IMR-90 (cell line): ENCODE measurements around the gene COL27A1. TPM values are rescaled to one million over a fixed set of nuclear protein-coding genes. Genes with fewer than 3 reads are reported as not detected.

Experiments used
- ATAC-seq: fragments of 200-7000 bp; cut with Tn5 transposase; 2 replicates; pipeline ENCODE4 v1.9.1; 2020; ENCODE audit warnings: low read depth, mild to moderate bottlenecking, moderate library complexity
- BruUV-seq: library from RNA; stranded (reverse); fragments of 400-500 nt; replicated peaks from 2 replicates; lab custom pipeline; 2021; lab: Mats Ljungman, UMichigan
- CTCF ChIA-PET: fragments of 300-600 bp; formaldehyde crosslinking; extraction: SDS; loops from one replicate; lab custom pipeline; 2021; ENCODE audit warnings: antibody characterized with exemption; lab: Yijun Ruan, JAX
- POLR2A ChIA-PET: fragments of 300-600 bp; sonication (Branson Sonifier 250); formaldehyde crosslinking; loops from one replicate; lab custom pipeline; 2022; ENCODE audit warnings: antibody characterized with exemption; ENCODE audit not compliant: unreplicated experiment; lab: Charles Lee
- DNase-seq: peaks from one replicate; pipeline ENCODE4 v3.0.0; 2013
- H2AFZ ChIP-seq: replicated peaks from 2 replicates; pipeline ENCODE3; 2013; ENCODE audit warnings: low read length, mild to moderate bottlenecking; ENCODE audit not compliant: poor library complexity
- H2AK5ac ChIP-seq: 2 replicates; pipeline ENCODE4 v1.6.1; 2013; ENCODE audit warnings: low read depth, low read length, inconsistent platforms
- H2AK9ac ChIP-seq: replicated peaks from 2 replicates; pipeline ENCODE3; 2013; ENCODE audit warnings: mild to moderate bottlenecking, low read depth, low read length, moderate library complexity; ENCODE audit not compliant: poor library complexity
- H2BK120ac ChIP-seq: 2 replicates; pipeline ENCODE4 v1.6.1; 2013; ENCODE audit warnings: low read depth, low read length, inconsistent platforms
- H2BK15ac ChIP-seq: 3 replicates; pipeline ENCODE4 v1.6.1; 2013; ENCODE audit warnings: low read depth, low read length, inconsistent platforms
- H2BK20ac ChIP-seq: 2 replicates; pipeline ENCODE4 v1.6.1; 2013; ENCODE audit warnings: low read depth, mild to moderate bottlenecking, inconsistent platforms, low read length, moderate library complexity
- H2BK5ac ChIP-seq: 2 replicates; pipeline ENCODE4 v1.6.1; 2013; ENCODE audit warnings: mild to moderate bottlenecking, low read depth, low read length, inconsistent platforms; ENCODE audit not compliant: poor library complexity, severe bottlenecking
- H3K14ac ChIP-seq: replicated peaks from 2 replicates; pipeline ENCODE4 v1.6.1; 2013; ENCODE audit warnings: low read depth, low read length, inconsistent platforms
- H3K18ac ChIP-seq: 2 replicates; pipeline ENCODE4 v1.6.1; 2013; ENCODE audit warnings: low read depth, low read length, control low read depth
- H3K23ac ChIP-seq: 2 replicates; pipeline ENCODE4 v1.6.1; 2013; ENCODE audit warnings: low read depth, low read length, inconsistent platforms
- H3K27ac ChIP-seq: 2 replicates; pipeline ENCODE4 v1.5.1; 2013; ENCODE audit warnings: mild to moderate bottlenecking, control low read depth, low read length; ENCODE audit not compliant: insufficient read depth
- H3K27me3 ChIP-seq: 2 replicates; pipeline ENCODE4 v1.6.1; 2013; ENCODE audit warnings: low read length; ENCODE audit not compliant: control insufficient read depth, insufficient read depth
- H3K36me3 ChIP-seq: 2 replicates; pipeline ENCODE4 v1.6.1; 2013; ENCODE audit warnings: low read length, mixed read lengths; ENCODE audit not compliant: control insufficient read depth, insufficient read depth
- H3K4ac ChIP-seq: 2 replicates; pipeline ENCODE4 v1.6.1; 2013; ENCODE audit warnings: low read depth, low read length, inconsistent platforms
- H3K4me1 ChIP-seq: 2 replicates; pipeline ENCODE4 v1.6.1; 2013; ENCODE audit warnings: low read length, mixed read lengths; ENCODE audit not compliant: control insufficient read depth, insufficient read depth
- H3K4me2 ChIP-seq: 2 replicates; pipeline ENCODE4 v1.6.1; 2013; ENCODE audit warnings: low read depth, mild to moderate bottlenecking, control low read depth, low read length, moderate library complexity
- H3K4me3 ChIP-seq: 2 replicates; pipeline ENCODE4 v1.5.1; 2013; ENCODE audit warnings: low read depth, mild to moderate bottlenecking, control low read depth, low read length, moderate library complexity; ENCODE audit not compliant: insufficient read depth
- H3K56ac ChIP-seq: 2 replicates; pipeline ENCODE4 v1.6.1; 2013; ENCODE audit warnings: low read length, inconsistent platforms; ENCODE audit not compliant: insufficient read depth; ENCODE audit errors: extremely low read depth
- H3K79me1 ChIP-seq, 2 experiments: 2 replicates each; pipeline ENCODE4 v1.6.1; 2013; ENCODE audit warnings: low read length in 2 of 2, inconsistent platforms in 1 of 2, low read depth in 1 of 2
- H3K9ac ChIP-seq: 2 replicates; pipeline ENCODE4 v1.6.1; 2013; ENCODE audit warnings: low read depth, low read length, control low read depth
- H3K9me1 ChIP-seq: 2 replicates; pipeline ENCODE4 v1.6.1; 2013; ENCODE audit warnings: low read length, inconsistent platforms; ENCODE audit not compliant: insufficient read depth
- H3K9me3 ChIP-seq: 2 replicates; pipeline ENCODE4 v1.6.1; 2013; ENCODE audit warnings: low read length; ENCODE audit not compliant: control insufficient read depth, insufficient read depth
- H4K20me1 ChIP-seq: 2 replicates; pipeline ENCODE4 v1.6.1; 2013; ENCODE audit warnings: low read length, inconsistent platforms; ENCODE audit not compliant: insufficient read depth
- H4K5ac ChIP-seq: 2 replicates; pipeline ENCODE4 v1.6.1; 2013; ENCODE audit warnings: mild to moderate bottlenecking, low read depth, low read length, control low read depth
- H4K8ac ChIP-seq, 2 experiments: 2 replicates each; pipeline ENCODE4 v1.6.1; 2013; ENCODE audit warnings: low read depth in 2 of 2, low read length in 2 of 2, control low read depth in 1 of 2, inconsistent platforms in 1 of 2
- H4K91ac ChIP-seq: 2 replicates; pipeline ENCODE4 v1.6.1; 2013; ENCODE audit warnings: low read depth, low read length, inconsistent platforms; ENCODE audit not compliant: insufficient read depth
- BHLHE40 ChIP-seq: fragments of 150-350 bp; IDR thresholded peaks from 2 replicates; pipeline ENCODE4 v1.6.1; 2016; ENCODE audit warnings: mild to moderate bottlenecking, low read depth, low read length
- CEBPB ChIP-seq: IDR thresholded peaks from 2 replicates; pipeline ENCODE4 v1.6.1; 2012; ENCODE audit warnings: low read depth, low read length, improper control_type of control experiment
- CHD1 ChIP-seq: IDR thresholded peaks from 2 replicates; pipeline ENCODE4 v1.6.1; 2012; ENCODE audit warnings: low read depth, low read length, improper control_type of control experiment
- CTCF ChIP-seq: conservative IDR thresholded peaks from 2 replicates; pipeline ENCODE4 v1.5.1; 2012; ENCODE audit warnings: mild to moderate bottlenecking, low read depth, low read length, improper control_type of control experiment
- ELK1 ChIP-seq: fragments of 150-350 bp; IDR thresholded peaks from 2 replicates; pipeline ENCODE4 v1.6.1; 2016; ENCODE audit warnings: low read depth, mild to moderate bottlenecking, low read length, moderate library complexity, borderline replicate concordance
- FOS ChIP-seq: fragments of 150-350 bp; IDR thresholded peaks from 2 replicates; pipeline ENCODE4 v1.6.1; 2016; ENCODE audit warnings: low read depth, low read length
- MAFK ChIP-seq: IDR thresholded peaks from 2 replicates; pipeline ENCODE4 v1.6.1; 2012; ENCODE audit warnings: low read depth, low read length, improper control_type of control experiment
- MAZ ChIP-seq: IDR thresholded peaks from 2 replicates; pipeline ENCODE4 v1.6.1; 2012; ENCODE audit warnings: low read depth, mild to moderate bottlenecking, low read length, improper control_type of control experiment, moderate library complexity, borderline replicate concordance
- MXI1 ChIP-seq: IDR thresholded peaks from 2 replicates; pipeline ENCODE4 v1.6.1; 2012; ENCODE audit warnings: low read depth, mild to moderate bottlenecking, low read length, moderate library complexity, borderline replicate concordance
- NFE2L2 ChIP-seq: fragments of 150-350 bp; IDR thresholded peaks from 2 replicates; pipeline ENCODE4 v1.6.1; 2016; ENCODE audit warnings: low read depth, mild to moderate bottlenecking, low read length
- POLR2A ChIP-seq: IDR thresholded peaks from 2 replicates; pipeline ENCODE4 v1.6.1; 2012; ENCODE audit warnings: mild to moderate bottlenecking, low read depth, low read length
- RAD21 ChIP-seq: IDR thresholded peaks from 2 replicates; pipeline ENCODE4 v1.6.1; 2012; ENCODE audit warnings: low read length, improper control_type of control experiment
- RCOR1 ChIP-seq: IDR thresholded peaks from 2 replicates; pipeline ENCODE4 v1.6.1; 2012; ENCODE audit warnings: mild to moderate bottlenecking, low read length, improper control_type of control experiment; ENCODE audit not compliant: insufficient replicate concordance
- RFX5 ChIP-seq: IDR thresholded peaks from 2 replicates; pipeline ENCODE4 v1.8.0; 2012; ENCODE audit warnings: low read depth, mild to moderate bottlenecking, low read length, moderate library complexity
- SMC3 ChIP-seq: fragments of 150-350 bp; IDR thresholded peaks from 2 replicates; pipeline ENCODE4 v1.6.1; 2016; ENCODE audit warnings: low read depth, mild to moderate bottlenecking, antibody characterized with exemption, low read length, moderate library complexity
- WGBS, 2 experiments: methylation state at CpG; one replicate each; pipeline versions ENCODE4 v1.1.5 to v1.1.7; 2013; ENCODE audit warnings: missing lambda C conversion rate in 2 of 2; ENCODE audit not compliant: insufficient read length in 1 of 2; ENCODE audit errors: extremely low coverage in 2 of 2; 5-methylcytosine and 5-hydroxymethylcytosine counted together
- dilution Hi-C: fragments of 300-500 bp; cut with HindIII; formaldehyde crosslinking; loops from one replicate; pipeline ENCODE4 v1.14.3; 2018; ENCODE audit warnings: low sequenced_read_pairs; ENCODE audit not compliant: unreplicated experiment
- in situ Hi-C: fragments of 300-500 bp; cut with MboI; formaldehyde crosslinking; loops from 3 replicates; pipeline ENCODE4 v1.14.3; 2019; ENCODE audit warnings: low sequenced_read_pairs, inconsistent platforms, mixed read lengths
- intact Hi-C: fragments of 100-400 bp; cut with micrococcal nuclease; formaldehyde crosslinking; loops from 2 replicates; pipeline ENCODE4 v1.10.0; 2022
- polyA plus RNA-seq, 3 experiments: library from polyadenylated mRNA; depleted of rRNA; stranded (reverse); fragments of >200 nt; gene quantifications; 2 replicates each; pipeline ENCODE4 v1.2.3, GENCODE V29; 2012; ENCODE audit warnings: low replicate concordance in 1 of 3
- total RNA-seq: library from RNA; depleted of rRNA; stranded (reverse); fragments of >200 nt; gene quantifications from 2 replicates; pipeline ENCODE4 v1.2.3, GENCODE V29; 2012
- TF ChIP-seq, protein P1 (sequence below): fragments of 150-350 bp; IDR thresholded peaks from 2 replicates; pipeline ENCODE4 v1.6.1; 2017; ENCODE audit warnings: mild to moderate bottlenecking, antibody characterized with exemption, low read length, low read depth

COL27A1 gene
- total and polyA plus RNA-seq, 2 of the 4 experiments (the other 2 are of a cell fraction), result 3.2 to 18.3 TPM

- Histone ChIP-seq H3K36me3 (peaks cover 71% of the 10 kb centered on the region), H3K9ac (no peak overlapping the region), H2BK20ac (no peak overlapping the region), H3K79me1 (peaks cover 0 to 5% of the 10 kb centered on the region in 2 experiments; a peak in 1 of 4 replicates), H3K18ac (no peak overlapping the region), H2BK120ac (no peak overlapping the region), H3K4me1 (peaks cover 6% of the 10 kb centered on the region), H2BK5ac (no peak overlapping the region), H3K27ac (no peak overlapping the region), H4K20me1 (peaks cover 4% of the 10 kb centered on the region; the same call in 1 of the 2 replicates), H4K5ac (no peak overlapping the region), H3K14ac (no peak overlapping the region), H3K23ac (no peak overlapping the region), H3K4ac (no peak overlapping the region), H2AFZ (no peak overlapping the region), H3K9me1 (peaks cover 8% of the 10 kb centered on the region), H3K9me3 (no peaks in the 10 kb centered on the region), H3K4me3 (no peak overlapping the region), H3K4me2 (no peak overlapping the region), H2BK15ac (no peak overlapping the region), H2AK5ac (no peak overlapping the region), H3K27me3 (no peaks in the 10 kb centered on the region), H4K8ac (no peak overlapping the region), H4K91ac (no peak overlapping the region), H3K56ac (no peak overlapping the region), H2AK9ac (no peak overlapping the region)
- intact Hi-C loops, result no loop called here
- in situ Hi-C loops, result no loop called here
- WGBS, 2 experiments, result 90% methylated on average over 3 of the region's 11 CpGs; no CpG with 5 or more reads in 1 of the 2 experiments
- dilution Hi-C loops, result no loop called here
- ChIA-PET POLR2A (no interaction called here), CTCF (no interaction called here)
- ATAC-seq, result no peak
- TF ChIP-seq MAZ (no peak), RAD21 (no peak), MXI1 (no peak), RCOR1 (no peak), BHLHE40 (no peak), SMC3 (no peak), ELK1 (no peak), NFE2L2 (no peak), CHD1 (no peak), RFX5 (no peak), POLR2A (no peak), MAFK (no peak), CEBPB (no peak), CTCF (no peak), FOS (no peak)
- TF ChIP-seq, protein P1, sequence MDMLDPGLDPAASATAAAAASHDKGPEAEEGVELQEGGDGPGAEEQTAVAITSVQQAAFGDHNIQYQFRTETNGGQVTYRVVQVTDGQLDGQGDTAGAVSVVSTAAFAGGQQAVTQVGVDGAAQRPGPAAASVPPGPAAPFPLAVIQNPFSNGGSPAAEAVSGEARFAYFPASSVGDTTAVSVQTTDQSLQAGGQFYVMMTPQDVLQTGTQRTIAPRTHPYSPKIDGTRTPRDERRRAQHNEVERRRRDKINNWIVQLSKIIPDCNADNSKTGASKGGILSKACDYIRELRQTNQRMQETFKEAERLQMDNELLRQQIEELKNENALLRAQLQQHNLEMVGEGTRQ, result no peak
- no peak for DNase-seq
- no TSS peak for BruUV-seq
Observed at GRCh38 chr9:114344188-114344566, 188.8 kb downstream of the COL27A1 start.
